Stomach (tissue), 4 donors: ENCODE results near the gene ATP2B1.

ENCODE experiments used
- POLR2AphosphoS5 ChIP-seq, 3 donors: sonication (generic); formaldehyde crosslinking; IDR thresholded peaks; one replicate each; pipeline ENCODE4 v1.6.1; 2016; ENCODE audit warnings: antibody characterized with exemption in 3 of 3
- TF ChIP-seq, protein P1 (sequence below), 7 experiments: fragments of 450-650 bp in 4 of 7; fragments of 200-600 bp in 3 of 7; sonication (generic) in 3 of 7; IDR thresholded peaks; one replicate each; pipeline ENCODE4 v1.5.1; 2016 to 2019; ENCODE audit warnings: antibody characterized with exemption in 7 of 7, control low read depth in 2 of 7, mild to moderate bottlenecking in 1 of 7

DNA sequence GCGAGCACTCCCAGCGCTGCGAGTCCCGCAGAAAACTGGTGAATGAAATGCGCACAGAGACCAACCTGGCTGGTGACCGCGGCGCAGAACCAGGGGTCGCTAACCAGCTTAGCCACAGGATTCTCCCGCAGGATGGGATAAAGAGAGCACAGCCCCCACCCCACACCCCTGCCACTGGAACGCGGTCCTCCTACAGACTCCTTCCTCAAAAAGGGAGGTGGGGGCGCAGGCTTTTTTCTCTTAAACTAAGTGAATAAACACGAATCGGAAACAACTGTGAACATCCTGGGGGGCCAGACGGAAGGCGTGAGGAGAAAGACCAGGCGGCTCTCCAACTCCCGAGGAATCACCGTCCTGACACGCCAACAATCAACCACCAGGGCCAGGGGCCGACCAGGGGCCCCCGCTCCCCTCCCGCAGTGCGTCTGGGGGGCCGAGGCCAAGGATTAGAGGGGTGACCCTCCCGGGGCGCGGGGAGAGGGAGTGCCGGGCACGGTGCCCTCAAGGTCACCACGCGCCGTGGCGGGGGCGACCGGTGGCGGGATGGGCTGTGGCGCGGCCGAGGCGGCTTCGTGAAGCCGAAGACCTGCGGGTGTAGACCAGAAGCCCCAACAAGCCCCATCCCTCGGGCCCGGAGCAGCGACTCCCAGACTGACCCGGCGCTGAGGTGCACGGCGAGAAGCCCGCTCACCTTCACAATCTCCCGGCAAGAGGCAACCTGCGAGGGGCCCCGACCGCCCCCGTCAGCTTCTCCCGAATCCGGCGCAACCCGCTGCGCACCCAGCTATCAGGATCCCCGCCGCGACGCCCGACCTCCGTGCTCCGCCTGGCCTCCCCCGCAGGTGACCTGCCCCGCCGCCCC is 704 bp downstream of the ATP2B1 start:
- TF ChIP-seq, protein P1, sequence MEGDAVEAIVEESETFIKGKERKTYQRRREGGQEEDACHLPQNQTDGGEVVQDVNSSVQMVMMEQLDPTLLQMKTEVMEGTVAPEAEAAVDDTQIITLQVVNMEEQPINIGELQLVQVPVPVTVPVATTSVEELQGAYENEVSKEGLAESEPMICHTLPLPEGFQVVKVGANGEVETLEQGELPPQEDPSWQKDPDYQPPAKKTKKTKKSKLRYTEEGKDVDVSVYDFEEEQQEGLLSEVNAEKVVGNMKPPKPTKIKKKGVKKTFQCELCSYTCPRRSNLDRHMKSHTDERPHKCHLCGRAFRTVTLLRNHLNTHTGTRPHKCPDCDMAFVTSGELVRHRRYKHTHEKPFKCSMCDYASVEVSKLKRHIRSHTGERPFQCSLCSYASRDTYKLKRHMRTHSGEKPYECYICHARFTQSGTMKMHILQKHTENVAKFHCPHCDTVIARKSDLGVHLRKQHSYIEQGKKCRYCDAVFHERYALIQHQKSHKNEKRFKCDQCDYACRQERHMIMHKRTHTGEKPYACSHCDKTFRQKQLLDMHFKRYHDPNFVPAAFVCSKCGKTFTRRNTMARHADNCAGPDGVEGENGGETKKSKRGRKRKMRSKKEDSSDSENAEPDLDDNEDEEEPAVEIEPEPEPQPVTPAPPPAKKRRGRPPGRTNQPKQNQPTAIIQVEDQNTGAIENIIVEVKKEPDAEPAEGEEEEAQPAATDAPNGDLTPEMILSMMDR (IDR thresholded peaks at IDR 0.05), result no peak
- TF ChIP-seq POLR2AphosphoS5 (IDR thresholded peaks at IDR 0.05), result no peak
